Activated T-cell treated with anti-CD3 and anti-CD28 coated beads for 48 hours (primary cell): ENCODE measurements around the gene ARSA.
"Not testable (repeated sequence)": the region's sequence is repeated elsewhere in the genome, so short reads cannot be mapped to it uniquely, and the experiment has no call there.

Source experiments
- DNase-seq: peaks from one replicate; pipeline ENCODE4 v3.0.0-alpha.2; 2020; ENCODE audit warnings: low read depth

ARSA gene

DNA sequence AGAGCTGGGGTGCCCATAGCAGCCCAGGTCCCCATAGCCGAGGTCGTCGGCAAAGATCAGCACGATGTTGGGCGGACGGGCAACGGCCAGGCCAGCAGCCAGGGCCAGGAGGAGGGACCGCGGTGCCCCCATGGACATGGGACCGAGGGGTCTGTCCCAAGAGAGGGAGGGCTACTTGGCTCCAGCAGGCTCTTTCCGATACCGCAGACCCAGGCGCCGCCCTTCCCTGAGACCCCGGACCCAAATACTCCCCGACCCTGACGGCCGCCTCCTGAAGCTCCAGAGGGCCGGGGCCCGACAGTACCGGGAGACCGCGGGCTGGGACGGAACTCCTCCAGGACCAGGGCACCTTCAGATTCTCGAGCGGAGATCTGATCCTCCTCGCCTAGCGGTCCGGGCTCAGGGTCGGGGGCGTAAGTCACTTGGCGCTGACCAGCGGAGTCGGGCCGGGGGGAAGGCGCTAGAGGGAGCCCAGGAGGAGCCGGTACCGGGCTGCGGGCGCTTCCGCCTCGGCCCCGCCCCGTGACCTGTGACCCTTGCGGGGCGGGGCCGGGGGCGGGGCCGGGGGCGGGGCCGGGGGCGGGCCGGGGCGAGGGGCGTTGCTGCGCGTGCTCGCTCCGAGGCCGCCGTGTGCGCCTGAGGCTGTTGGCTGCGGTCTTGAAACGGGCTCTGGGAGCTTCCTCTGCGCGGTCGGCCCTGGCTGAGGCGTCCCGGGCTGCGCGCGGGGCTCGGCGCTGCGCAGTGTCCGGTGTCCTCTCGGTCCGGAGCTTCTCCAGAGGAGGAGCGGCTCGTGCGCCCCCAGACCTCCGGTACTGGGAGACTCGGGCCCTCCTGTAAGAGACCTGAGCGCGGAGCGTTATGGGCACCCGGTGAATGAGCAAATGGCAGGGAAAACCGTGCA lies at the start of gene ARSA:
Gene ARSA, minus strand, starts transcription at position 511 of the 901 bp plus-strand sequence. Its CDS starts 373 bp downstream, at position 138.
- peak; percentile 75 for DNase-seq

GRCh38 chr22:50676661-50677492 lies 48.9 kb upstream of the ARSA start:
- DNase-seq, result no peak

DNA sequence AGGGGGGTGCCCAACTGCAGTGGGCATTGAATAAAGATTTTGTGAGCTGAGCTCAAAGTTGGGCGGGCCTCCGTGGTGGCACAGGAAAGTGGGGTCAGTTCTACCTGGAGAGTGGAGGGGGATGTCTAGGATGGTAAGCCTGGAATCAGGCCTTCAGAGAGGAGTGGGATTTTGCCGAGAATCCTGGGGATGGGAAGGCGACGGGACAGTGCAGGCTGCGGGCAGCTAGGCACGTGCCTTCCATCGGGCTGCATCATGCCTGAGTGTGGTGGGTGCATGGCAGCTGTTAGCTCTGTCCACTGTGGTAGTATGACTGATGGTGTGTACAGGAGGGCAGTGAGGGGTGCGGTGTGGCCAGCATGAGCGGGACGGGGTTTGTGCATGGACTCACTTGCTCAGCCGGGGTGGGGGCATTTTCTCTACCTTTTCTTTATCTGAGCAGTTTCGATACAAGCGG lies 48.3 kb upstream of the ARSA start:
- no peak for DNase-seq

DNA sequence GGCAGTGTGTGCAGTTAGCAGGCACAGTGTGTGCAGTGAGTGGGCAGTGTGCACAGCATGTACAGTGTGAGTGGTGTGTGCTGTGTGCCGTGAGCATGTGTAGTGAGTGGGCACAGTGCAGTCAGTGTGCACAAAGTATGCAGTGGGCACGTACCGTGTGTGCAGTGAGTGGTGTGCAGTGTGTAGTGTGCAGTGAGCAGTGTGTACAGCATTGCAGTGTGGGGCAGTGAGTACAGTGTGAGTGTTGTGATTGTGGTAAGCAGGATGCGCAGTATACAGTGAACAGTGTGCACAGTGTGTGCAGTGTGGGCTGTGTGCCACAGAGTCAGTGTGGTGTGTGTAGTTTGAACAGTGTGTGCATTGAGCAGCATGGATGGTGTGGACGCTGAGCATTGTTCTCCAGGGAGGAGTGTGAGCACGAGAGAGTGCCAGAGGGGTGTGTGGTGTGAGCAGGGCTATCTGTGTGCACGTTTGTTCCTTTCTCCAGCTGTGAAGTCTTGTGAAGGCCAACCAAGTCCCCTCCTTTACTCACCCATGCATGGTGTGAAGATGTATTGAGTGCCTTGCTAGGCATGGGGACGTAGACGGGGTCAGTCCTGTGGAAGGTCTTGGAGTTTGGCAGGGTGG lies 47.7 kb upstream of the ARSA start:
- DNase-seq, result no peak

DNA sequence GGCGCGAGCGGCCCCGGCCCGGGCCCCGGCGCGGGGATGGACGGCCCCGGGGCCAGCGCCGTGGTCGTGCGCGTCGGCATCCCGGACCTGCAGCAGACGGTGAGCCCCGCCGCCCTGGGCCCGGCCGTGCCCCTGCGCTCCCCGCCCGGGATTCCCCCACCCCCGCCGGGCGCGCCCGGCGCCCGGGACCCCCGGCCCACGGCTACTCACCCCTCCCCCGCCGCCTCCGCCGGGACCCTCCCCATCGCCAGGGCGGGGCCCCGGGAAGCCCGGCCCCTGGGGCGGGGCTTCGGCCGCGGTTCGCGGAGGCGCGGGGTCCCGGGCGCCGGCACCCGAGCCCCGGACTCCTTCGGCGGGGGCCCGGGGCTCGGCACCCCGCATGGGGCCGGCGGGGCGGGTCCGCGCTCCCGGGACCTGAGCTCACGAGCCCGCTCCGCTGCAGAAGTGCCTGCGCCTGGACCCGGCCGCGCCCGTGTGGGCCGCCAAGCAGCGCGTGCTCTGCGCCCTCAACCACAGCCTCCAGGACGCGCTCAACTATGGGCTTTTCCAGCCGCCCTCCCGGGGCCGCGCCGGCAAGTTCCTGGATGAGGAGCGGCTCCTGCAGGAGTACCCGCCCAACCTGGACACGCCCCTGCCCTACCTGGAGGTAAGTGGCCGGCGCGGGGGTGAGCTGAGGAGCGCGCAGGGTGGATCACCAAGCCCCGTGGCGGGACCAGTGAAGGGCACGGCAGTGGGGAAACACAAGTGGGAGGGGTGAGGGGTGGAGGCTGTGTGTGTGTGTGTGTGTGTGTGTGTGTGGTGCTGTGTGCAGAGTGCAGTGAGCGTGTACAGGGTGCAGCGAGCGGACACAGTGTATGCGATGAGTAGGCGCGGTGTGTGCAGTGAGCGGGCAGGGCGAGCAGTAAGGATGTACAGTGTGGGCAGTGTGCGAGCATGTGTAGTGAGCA lies 46.9 kb upstream of the ARSA start:
- no peak for DNase-seq

DNA sequence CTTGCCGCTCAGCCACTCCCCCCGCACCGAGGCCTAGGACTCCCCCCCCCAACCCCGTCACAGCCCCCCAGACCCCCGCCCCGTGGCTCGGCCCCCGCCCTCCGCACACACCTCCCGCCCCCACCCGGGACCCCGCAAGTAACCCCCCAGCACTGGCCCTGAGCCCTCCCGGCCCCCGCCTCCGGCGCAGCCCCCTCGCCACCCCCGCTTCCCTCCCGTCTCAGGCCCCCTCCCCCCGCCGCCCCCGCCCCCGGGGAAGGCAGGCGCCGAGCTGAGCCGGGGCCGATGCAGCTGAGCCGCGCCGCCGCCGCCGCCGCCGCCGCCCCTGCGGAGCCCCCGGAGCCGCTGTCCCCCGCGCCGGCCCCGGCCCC lies 46.2 kb upstream of the ARSA start:
- DNase-seq, result no peak

DNA sequence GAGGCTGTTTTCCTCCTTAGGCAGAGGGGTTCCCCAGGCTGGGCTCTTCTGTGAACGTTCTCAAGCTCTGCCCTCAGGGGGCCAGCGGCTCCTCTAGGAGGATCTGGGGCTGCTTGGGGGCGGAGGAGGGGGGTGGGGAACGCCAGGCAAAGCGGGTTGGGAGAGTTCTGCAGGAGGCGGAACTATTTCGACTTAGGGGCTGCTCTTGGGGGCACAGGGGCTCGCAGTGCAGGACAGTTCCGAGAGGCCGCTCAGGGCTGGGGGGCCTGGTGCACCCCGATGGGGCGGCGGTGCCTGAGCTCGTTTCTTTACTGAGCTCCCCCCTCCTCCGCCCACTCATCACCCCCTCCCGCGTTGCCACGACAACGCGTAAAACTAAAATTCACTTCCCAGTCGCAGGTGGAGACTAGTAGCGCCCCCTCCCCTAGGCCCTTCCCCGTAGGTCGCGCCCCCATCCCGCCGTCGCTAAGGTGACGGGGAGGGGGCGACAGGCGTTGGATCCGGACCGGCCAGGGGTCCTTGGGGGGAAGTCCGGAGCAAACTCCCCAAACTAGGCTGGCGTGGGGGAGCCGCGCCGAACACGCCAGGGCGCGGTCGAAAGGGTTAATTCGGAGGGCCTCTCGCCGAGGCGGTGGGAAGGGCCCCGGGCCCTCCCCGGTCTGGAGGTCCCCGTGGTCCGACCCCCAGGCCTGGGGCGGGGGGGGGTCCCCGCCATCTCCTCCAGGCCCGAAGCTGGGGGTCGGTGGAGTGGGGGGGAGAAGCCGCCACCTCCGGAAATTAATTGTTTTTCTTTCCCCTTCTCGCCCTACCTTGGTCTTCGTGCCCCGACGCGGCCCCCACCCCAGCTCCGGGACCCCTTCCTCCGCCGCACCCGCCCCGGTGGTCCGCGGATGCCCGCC lies 45.5 kb upstream of the ARSA start:
- no peak for DNase-seq

DNA sequence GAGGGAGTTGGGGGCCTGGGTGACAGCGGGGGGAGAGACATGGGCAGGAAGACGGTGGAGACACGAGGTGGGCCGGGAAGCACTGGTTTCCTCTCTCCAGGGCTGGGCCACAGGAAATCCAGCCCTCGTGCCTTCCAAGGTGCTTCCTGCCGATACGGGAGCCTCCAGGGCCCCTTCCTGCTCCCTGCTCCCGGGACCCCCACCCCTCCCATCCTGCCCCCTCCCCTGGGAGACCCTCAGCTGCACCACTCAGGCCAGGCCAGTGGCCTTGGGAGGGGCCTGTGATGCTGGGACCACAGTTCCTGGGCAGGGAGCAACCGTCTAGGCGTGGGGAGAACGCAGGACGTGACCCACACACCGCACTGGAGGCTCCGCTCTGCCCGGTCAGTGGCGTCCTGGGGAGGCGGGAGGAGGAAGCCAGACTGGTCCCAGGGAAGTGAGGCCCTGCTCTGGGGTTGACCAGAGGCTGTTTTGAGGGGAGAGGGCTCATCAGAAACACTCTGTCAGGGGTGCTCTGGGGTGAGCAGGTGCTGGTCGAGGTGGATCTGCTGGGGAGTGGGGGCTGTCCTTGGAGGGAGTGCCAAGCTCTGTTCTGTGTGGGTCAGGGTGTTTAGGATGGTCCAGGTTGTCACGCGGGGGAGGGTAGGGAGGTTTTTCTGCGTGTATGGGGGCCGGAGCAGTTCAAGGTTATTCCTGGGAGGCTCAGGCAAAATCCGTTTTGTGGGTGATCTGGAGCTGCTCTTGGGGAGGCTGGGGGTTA lies 44.7 kb upstream of the ARSA start, which contains the start of gene SHANK3:
Gene SHANK3, plus strand, starts transcription at position 353 of the 760 bp plus-strand sequence.
- no peak for DNase-seq

- DNase-seq, result no peak
Observed at GRCh38 chr22:50672041-50672440, 44.1 kb upstream of the ARSA start.

- no peak for DNase-seq
Observed at GRCh38 chr22:50671641-50672040, 43.7 kb upstream of the ARSA start.

DNA sequence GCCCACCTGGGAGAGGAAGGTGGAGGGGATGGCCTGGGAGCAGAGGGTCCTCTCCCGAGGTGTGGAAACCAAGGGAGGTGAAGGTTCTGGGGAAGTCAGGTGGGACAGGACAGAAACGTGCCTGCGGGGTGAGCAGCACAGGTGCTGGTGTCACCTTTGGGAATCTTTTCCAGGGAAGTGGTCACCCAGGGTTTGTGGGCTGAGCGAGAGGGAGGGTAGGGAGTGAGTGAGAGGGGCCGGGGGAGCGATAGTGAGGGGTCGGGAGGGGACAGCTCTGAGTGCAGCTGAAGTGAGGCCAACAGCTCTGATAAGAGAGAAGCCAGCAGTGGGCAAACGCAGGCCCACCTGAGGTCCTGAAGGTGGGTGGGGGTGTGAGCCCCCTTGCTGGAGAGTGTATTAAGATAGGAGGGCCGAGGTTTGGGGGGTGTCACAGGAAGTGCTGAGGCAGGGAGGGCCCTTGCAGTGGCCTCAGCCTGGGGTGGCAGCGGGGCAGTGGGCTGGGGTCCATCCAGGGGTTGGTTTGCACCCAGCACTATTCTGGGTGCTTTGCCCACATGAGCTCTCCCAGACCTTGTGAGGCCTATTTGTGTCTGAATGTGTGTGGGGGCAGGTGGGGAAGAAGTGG lies 43.1 kb upstream of the ARSA start:
- DNase-seq, result no peak

DNA sequence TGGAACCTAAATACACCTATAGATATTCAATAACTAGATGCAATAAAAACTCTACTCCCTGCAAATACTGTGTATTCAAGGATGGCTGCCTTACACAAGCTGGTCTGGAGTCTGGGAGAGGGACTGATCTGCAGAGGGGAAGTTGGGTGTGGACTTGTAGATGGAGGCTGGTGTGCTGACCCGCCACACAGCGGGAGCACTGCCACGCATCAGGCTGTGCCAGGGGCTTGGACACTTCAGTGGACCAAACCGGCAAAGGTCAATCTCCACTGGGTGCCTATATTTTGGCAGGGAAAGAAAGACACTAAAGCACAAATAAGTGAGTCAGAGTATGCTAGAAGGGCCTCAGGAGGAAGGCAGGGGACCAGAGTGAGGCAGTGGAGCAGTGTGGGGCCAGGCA lies 42.6 kb upstream of the ARSA start:
- no peak for DNase-seq

DNA sequence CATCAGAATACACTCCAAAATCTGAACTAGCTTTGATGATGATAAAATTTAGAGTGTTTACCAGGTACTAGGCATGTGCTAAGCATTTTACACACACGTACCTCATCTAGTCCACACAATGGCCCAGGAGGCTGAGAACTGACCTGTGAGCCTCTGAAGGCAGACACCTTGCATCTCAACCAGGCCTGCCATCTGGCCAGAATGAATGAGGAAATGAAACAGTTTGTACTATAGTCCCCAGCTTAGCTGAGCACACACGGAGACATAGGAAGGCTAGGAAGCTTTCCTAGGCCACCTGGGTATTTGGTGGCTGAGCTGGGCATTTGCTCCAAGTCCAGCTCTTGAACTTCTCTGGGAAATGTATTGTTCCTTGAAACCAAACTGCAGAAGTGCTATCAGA lies 37.8 kb upstream of the ARSA start:
- no peak for DNase-seq

DNA sequence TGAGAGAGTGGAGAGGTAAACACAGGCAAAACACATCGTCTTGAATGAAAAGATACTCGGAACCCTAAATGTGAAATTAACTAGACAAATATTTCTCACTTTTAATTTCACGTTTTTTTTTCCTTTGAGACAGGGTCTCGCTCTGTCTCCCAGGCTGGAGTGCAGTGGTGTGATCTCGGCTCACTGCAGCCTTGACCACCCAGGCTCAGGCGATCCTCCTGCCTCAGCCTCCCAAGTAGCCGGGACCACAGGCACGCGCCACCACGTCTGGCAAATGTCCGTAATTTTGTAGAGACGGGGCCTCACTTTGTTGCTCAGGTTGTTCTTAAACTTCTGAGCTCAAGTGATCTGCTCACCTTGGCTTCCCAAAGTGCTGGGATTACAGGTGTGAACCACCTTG lies 37.3 kb upstream of the ARSA start:
- DNase-seq, result no peak

GRCh38 chr22:50660306-50660705 lies 32.4 kb upstream of the ARSA start:
- DNase-seq, result no peak

DNA sequence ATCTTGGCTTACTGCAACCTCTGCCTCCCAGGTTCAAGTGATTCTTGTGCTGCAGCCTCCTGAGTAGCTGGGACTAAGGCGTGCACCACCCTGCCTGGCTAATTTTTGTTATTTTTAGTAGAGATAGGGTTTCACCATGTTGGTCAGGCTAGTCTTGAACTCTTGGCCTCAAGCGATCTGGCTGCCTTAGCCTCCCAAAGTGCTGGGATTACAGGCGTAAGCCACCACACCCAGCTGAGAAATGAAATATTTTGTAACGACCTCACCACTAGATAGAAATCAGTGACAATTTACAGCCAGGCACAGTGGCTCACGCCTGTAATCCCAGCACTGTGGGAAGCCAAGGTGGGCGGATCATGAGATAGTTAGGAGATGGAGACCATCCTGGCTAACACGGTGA lies 31.8 kb upstream of the ARSA start:
- not testable (repeated sequence) for DNase-seq

DNA sequence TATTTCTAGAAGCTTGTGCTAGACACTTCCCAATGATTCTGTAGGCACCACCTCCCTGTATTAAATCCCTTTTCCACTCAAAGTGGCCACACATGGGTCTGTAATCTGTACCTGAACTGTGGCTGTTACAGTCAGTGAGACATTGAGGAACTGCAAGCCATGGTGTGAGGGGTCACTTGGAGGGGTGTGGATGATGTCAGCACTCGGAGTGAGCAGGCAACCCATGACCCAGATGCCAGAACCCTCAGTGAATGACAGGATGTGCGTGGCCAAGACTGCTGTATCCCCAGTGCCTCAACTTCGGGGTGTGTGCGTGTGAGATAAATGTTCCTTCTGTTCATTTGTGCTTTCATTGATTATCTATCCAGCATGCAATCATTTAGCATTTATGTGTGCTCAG lies 30.0 kb upstream of the ARSA start:
- no peak for DNase-seq

DNA sequence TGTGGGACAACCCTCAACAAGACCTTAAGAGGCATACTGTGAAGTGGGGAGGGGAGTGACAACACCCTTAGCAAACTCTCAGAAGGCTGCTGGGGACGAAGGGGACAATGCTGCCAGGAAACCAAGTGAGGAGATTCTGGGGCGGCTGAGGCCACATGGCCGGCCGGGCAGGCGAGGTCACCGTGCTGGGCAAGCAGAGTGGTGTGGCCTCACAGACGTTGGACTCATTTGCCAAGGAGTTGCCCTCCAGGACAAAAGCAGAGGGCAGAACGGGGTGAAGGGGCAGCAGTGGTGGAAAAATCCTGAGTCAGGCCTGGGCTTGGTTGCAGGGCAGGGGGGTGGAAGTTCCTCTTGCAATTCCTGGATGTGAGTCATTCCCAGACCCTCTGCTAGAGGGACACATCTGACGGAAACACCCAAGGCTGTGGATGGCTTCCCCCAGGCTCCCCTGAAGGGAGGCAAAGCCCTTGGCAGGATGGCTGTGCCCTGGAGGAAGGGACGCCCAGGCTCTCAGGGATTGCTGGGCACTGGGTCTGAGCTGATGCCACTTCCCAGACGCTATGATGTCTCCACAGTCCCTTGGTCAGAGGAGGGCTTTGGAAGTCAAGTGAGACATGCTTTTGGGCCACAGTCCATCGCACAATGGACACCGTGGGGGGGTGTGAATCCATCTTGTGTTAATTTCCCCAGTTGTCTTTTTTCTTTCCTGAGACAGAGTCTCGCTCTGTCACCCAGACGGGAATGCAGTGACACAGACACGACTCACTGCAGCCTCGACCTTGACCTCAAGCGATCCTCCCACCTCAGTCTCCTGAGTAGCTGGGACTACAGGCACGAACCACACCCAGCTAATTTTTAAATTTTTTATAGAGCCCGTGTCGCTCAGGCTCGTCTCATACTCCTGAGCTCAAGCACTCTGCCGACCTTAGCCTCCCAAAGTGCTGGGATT lies 28.4 kb upstream of the ARSA start:
- no peak for DNase-seq
